ENCODE measurements around the gene MINK1.
A peak's percentile ranks its signal among the peaks of the same experiment; 100 is the strongest.

The MINK1 gene

DNA sequence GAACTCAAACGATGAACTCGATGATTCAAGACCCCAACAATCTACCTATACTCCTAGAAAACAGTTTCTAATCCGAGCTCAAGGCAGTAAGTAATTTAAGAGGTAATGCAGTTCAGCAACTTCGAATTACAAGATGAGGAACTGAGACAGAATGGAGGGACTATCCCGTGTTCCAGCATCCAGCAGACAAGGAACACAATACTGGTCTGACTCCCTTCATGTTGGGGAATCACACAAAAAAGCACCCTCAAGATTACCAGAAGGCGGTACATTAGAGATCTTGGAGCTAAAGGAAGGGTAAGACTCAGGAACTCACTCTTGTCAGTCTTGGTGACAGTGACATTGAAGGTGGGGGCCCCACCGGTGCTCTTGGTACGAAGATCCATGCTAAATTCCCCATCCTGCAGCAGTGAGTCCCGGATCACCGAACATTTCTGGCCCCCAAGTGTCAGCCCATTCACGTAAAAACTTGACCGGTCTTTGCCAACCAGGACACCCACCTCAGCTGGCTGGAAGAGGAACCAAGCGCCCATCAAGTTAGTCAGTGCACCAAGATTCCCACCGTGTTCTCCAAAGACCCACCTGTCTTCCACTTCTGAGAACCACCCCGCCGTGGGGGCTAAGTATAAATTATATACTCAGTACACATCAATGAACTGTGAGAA, 113.3 kb downstream of the MINK1 start:
- Histone ChIP-seq H3K36me3 (ENCODE audit: low read depth) (peaks cover 55% of the 10 kb centered on the region), H3K4me1 (ENCODE audit: insufficient read depth, poor library complexity, severe bottlenecking) (peaks cover 26% of the 10 kb centered on the region), H3K27ac (ENCODE audit: poor library complexity, severe bottlenecking) (peak overlapping the region; percentile 99), H3K9me3 (ENCODE audit: severe bottlenecking) (no peaks in the 10 kb centered on the region), H3K4me3 (ENCODE audit: severe bottlenecking) (peak overlapping the region; percentile 88), H3K27me3 (ENCODE audit: insufficient read depth, poor library complexity, severe bottlenecking) (no peaks in the 10 kb centered on the region)
- no peak for DNase-seq (ENCODE audit: low spot score)
- no peak for ATAC-seq (ENCODE audit: low read depth)
- TF ChIP-seq, protein P1, sequence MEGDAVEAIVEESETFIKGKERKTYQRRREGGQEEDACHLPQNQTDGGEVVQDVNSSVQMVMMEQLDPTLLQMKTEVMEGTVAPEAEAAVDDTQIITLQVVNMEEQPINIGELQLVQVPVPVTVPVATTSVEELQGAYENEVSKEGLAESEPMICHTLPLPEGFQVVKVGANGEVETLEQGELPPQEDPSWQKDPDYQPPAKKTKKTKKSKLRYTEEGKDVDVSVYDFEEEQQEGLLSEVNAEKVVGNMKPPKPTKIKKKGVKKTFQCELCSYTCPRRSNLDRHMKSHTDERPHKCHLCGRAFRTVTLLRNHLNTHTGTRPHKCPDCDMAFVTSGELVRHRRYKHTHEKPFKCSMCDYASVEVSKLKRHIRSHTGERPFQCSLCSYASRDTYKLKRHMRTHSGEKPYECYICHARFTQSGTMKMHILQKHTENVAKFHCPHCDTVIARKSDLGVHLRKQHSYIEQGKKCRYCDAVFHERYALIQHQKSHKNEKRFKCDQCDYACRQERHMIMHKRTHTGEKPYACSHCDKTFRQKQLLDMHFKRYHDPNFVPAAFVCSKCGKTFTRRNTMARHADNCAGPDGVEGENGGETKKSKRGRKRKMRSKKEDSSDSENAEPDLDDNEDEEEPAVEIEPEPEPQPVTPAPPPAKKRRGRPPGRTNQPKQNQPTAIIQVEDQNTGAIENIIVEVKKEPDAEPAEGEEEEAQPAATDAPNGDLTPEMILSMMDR (IDR thresholded peaks at IDR 0.05; ENCODE audit: poor library complexity, severe bottlenecking), result no peak

DNA sequence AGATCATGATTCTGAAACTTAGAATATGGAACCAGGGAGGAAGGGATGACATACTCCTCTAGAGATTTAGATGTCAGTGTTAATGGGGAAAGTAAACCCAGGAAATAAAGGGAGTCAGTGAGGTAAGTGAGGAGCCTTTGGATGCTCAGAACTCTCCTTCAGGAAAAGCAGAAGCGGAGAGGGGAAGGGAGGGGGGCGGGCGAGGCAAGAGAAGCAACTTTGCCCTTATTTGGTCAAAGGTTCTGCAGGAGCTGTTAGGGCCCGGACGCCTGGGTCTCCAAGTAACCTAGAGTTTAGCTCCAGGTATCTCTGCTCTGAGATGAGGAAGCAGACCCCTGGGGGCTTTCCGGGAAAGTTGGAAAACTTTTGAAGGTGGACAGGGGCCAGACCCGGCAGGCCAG, 113.9 kb downstream of the MINK1 start:
- ATAC-seq (ENCODE audit: low read depth), result no peak
- H3K36me3 ChIP-seq (ENCODE audit: low read depth), result peaks cover 49% of the 10 kb centered on the region

More for the DNA sequence above, 113.9 kb downstream of the MINK1 start:
- H3K4me3 ChIP-seq (ENCODE audit: severe bottlenecking), result peak overlapping the region; percentile 88
- H3K27me3 ChIP-seq (ENCODE audit: insufficient read depth, poor library complexity, severe bottlenecking), result no peaks in the 10 kb centered on the region
- H3K4me1 ChIP-seq (ENCODE audit: insufficient read depth, poor library complexity, severe bottlenecking), result peaks cover 26% of the 10 kb centered on the region
- peak overlapping the region; percentile 99 for H3K27ac ChIP-seq (ENCODE audit: poor library complexity, severe bottlenecking)
- TF ChIP-seq, protein P1 (IDR thresholded peaks at IDR 0.05; ENCODE audit: poor library complexity, severe bottlenecking), result no peak
- DNase-seq (ENCODE audit: low spot score), result no peak
- H3K9me3 ChIP-seq (ENCODE audit: severe bottlenecking), result no peaks in the 10 kb centered on the region
